Measurements from ENCODE around the gene TBCK. TPM values are rescaled to one million over a fixed set of nuclear protein-coding genes. Genes with fewer than 3 reads are reported as not detected.

TBCK gene
- 26.3 to 30.5 TPM (median 28.6 TPM) in 3 replicates for total RNA-seq (2021)
- Bru-seq, nascent RNA, result percentile 73 among the genes with signal in this experiment
- long read RNA-seq, experiment 1, transcript TBCK-204 (26 exons, 3,047 nt), result major isoform, 34 of 87 reads
- long read RNA-seq, experiment 1, partial matches to known transcripts, result 13 of 87 reads
- long read RNA-seq, experiment 1, other reads (novel, unspliced or antisense), result 33 of 87 reads
- long read RNA-seq, experiment 2, partial matches to known transcripts, result 4 of 20 reads
- long read RNA-seq, experiment 2, other reads (novel, unspliced or antisense), result 16 of 20 reads
- long read RNA-seq, experiment 3, partial matches to known transcripts, result 1 of 6 reads
- long read RNA-seq, experiment 3, other reads (novel, unspliced or antisense), result 3 of 6 reads

GRCh38 chr4:106315968-106316772 lies at the start of gene TBCK, which contains the start of gene AIMP1:
Gene TBCK, minus strand, starts transcription at chr4:106316209. Its CDS starts 7,249 bp downstream, at chr4:106308960.
Gene AIMP1, plus strand, starts transcription at chr4:106316550. Its CDS starts 8,460 bp downstream, at chr4:106325010.
- CTCF ChIA-PET, result interaction anchor here (1.2 kb wide), 1 partner anchor 12 kb away, joined by 6 read pairs; no protein-coding TSS in a partner anchor
- H3K4me1 Mint-ChIP-seq, result peaks cover 6% of the 10 kb centered on the region
- H3K27me3 Mint-ChIP-seq (ENCODE audit: low read depth), result no peaks in the 10 kb centered on the region
- H3K9me3 Mint-ChIP-seq, result peaks cover 20% of the 10 kb centered on the region
- ATAC-seq (peak; percentile 94), DNase-seq (ENCODE audit: low spot score) (peak; percentile 81)
- H3K4me3 Mint-ChIP-seq, result no peak within 1 kb of the TSS
- peaks cover 17% of the 10 kb centered on the region for H3K36me3 Mint-ChIP-seq
- POLR2A ChIA-PET, result interaction anchor here (0.6 to 1.1 kb wide), 5 partner anchors 15 to 167 kb away, joined by 3 to 5 read pairs (median 3); no protein-coding TSS in a partner anchor
- H3K27ac Mint-ChIP-seq, result peak within 1 kb of the TSS; percentile 26; the same call in 1 of the 2 replicates
- TF ChIP-seq ESRRA (CRISPR knock-in tag; IDR thresholded peaks at IDR 0.05; ENCODE audit: borderline replicate concordance), result peak; percentile 59; the same call in 1 of the 2 replicates
- no peak for TF ChIP-seq CTCF (IDR thresholded peaks at IDR 0.05)
- TF ChIP-seq MXD4 (CRISPR knock-in tag; IDR thresholded peaks at IDR 0.05; ENCODE audit: borderline replicate concordance), result no peak
- TF ChIP-seq SOX15 (CRISPR knock-in tag; IDR thresholded peaks at IDR 0.05), result no peak
- TF ChIP-seq FOXP1 (CRISPR knock-in tag; IDR thresholded peaks at IDR 0.05; ENCODE audit: borderline replicate concordance), result 0 out of 2 replicates have a peak, but pooled peaks have one; percentile 43
- no peak for TF ChIP-seq ELF4 (CRISPR knock-in tag; IDR thresholded peaks at IDR 0.05; ENCODE audit: low read depth)
- TF ChIP-seq ZSCAN18 (CRISPR knock-in tag; IDR thresholded peaks at IDR 0.05), result no peak
- no peak for TF ChIP-seq TEAD4 (CRISPR knock-in tag; IDR thresholded peaks at IDR 0.05)
- TF ChIP-seq ZNF281 (CRISPR knock-in tag; IDR thresholded peaks at IDR 0.05), result no peak
- TF ChIP-seq CBFB (CRISPR knock-in tag; IDR thresholded peaks at IDR 0.05; ENCODE audit: low read depth), result no peak
- no peak for TF ChIP-seq OVOL2 (CRISPR knock-in tag; IDR thresholded peaks at IDR 0.05; ENCODE audit: borderline replicate concordance)
- TF ChIP-seq CDX4 (CRISPR knock-in tag; IDR thresholded peaks at IDR 0.05; ENCODE audit: borderline replicate concordance), result no peak
- no peak for TF ChIP-seq PREB (CRISPR knock-in tag; IDR thresholded peaks at IDR 0.05; ENCODE audit: borderline replicate concordance)
- no peak for TF ChIP-seq NR1H2 (CRISPR knock-in tag; IDR thresholded peaks at IDR 0.05)
- no peak for TF ChIP-seq ZMAT4 (CRISPR knock-in tag; IDR thresholded peaks at IDR 0.05)
- no peak for TF ChIP-seq FOXP4 (CRISPR knock-in tag; IDR thresholded peaks at IDR 0.05)
- TF ChIP-seq ATF1 (CRISPR knock-in tag; IDR thresholded peaks at IDR 0.05), result no peak
- TF ChIP-seq RELA (CRISPR knock-in tag; IDR thresholded peaks at IDR 0.05; ENCODE audit: borderline replicate concordance), result no peak
- no peak for TF ChIP-seq ZBTB21 (CRISPR knock-in tag; IDR thresholded peaks at IDR 0.05; ENCODE audit: borderline replicate concordance)
- TF ChIP-seq TCF7 (CRISPR knock-in tag; IDR thresholded peaks at IDR 0.05; ENCODE audit: low read depth), result no peak
- peak; percentile 54; the same call in 1 of the 2 replicates for TF ChIP-seq KAT7 (CRISPR knock-in tag; IDR thresholded peaks at IDR 0.05; ENCODE audit: borderline replicate concordance)
- no peak for TF ChIP-seq ZNF423 (CRISPR knock-in tag; IDR thresholded peaks at IDR 0.05)
- no peak for TF ChIP-seq ZBTB43 (CRISPR knock-in tag; IDR thresholded peaks at IDR 0.05)

Data from WTC11 (cell line).